Left kidney (tissue), 2 donors: Measurements from ENCODE around the gene SIK2. TPM values are rescaled to one million over a fixed set of nuclear protein-coding genes. Genes with fewer than 3 reads are reported as not detected.
"Not testable (repeated sequence)": the region's sequence is repeated elsewhere in the genome, so short reads cannot be mapped to it uniquely, and the experiment has no call there.

Experiments
- DNase-seq: peaks from one replicate; pipeline ENCODE4 v3.0.0-alpha.2; 2013
- polyA plus RNA-seq: library from polyadenylated mRNA; unstranded; fragments of 120-200 nt; gene quantifications from one replicate; pipeline ENCODE4 v1.2.1, GENCODE V29; 2013; ENCODE audit not compliant: insufficient read length

The SIK2 gene
- polyA plus RNA-seq, 1 donor: 23.4 TPM

- no peak for DNase-seq
Measured at GRCh38 chr11:111620518-111620917, 18.3 kb downstream of the SIK2 start.

- no peak for DNase-seq
Measured at GRCh38 chr11:111623527-111624030, 21.3 kb downstream of the SIK2 start.

GRCh38 chr11:111624608-111625007 is 22.4 kb downstream of the SIK2 start:
- no peak for DNase-seq

GRCh38 chr11:111627591-111627990 is 25.3 kb downstream of the SIK2 start:
- DNase-seq: no peak

GRCh38 chr11:111629499-111629898 is 27.2 kb downstream of the SIK2 start:
- no peak for DNase-seq

GRCh38 chr11:111631024-111631665 is 28.9 kb downstream of the SIK2 start:
- DNase-seq: no peak

- no peak for DNase-seq
Measured at GRCh38 chr11:111631666-111632039, 29.4 kb downstream of the SIK2 start.

- no peak for DNase-seq
Measured at GRCh38 chr11:111632516-111633220, 30.4 kb downstream of the SIK2 start.

GRCh38 chr11:111633248-111633647 is 31.0 kb downstream of the SIK2 start:
- no peak for DNase-seq

GRCh38 chr11:111633756-111634362 is 31.6 kb downstream of the SIK2 start:
- no peak for DNase-seq

GRCh38 chr11:111634981-111635705 is 32.9 kb downstream of the SIK2 start:
- DNase-seq: no peak

GRCh38 chr11:111635706-111636045 is 33.4 kb downstream of the SIK2 start:
- no peak for DNase-seq

GRCh38 chr11:111637885-111638284 is 35.6 kb downstream of the SIK2 start:
- DNase-seq: no peak

GRCh38 chr11:111639226-111639925 is 37.1 kb downstream of the SIK2 start:
- DNase-seq: no peak

- no peak for DNase-seq
Measured at GRCh38 chr11:111641339-111642015, 39.2 kb downstream of the SIK2 start.

- no peak for DNase-seq
Measured at GRCh38 chr11:111642542-111642941, 40.3 kb downstream of the SIK2 start.

- no peak for DNase-seq
Measured at GRCh38 chr11:111644922-111645321, 42.7 kb downstream of the SIK2 start.

- DNase-seq: no peak
Measured at GRCh38 chr11:111645657-111646316, 43.5 kb downstream of the SIK2 start.

- not testable (repeated sequence) for DNase-seq
Measured at GRCh38 chr11:111651336-111651735, 49.1 kb downstream of the SIK2 start.

- no peak for DNase-seq
Measured at GRCh38 chr11:111652184-111652583, 49.9 kb downstream of the SIK2 start.

- DNase-seq: no peak
Measured at GRCh38 chr11:111654601-111655000, 52.4 kb downstream of the SIK2 start.
